Caco-2 (cell line): Measurements from ENCODE around the gene FER. TPM values are rescaled to one million over a fixed set of nuclear protein-coding genes. Genes with fewer than 3 reads are reported as not detected.
"Not testable (repeated sequence)": the region's sequence is repeated elsewhere in the genome, so short reads cannot be mapped to it uniquely, and the experiment has no call there.

ENCODE experiments used
- BruUV-seq: library from RNA; stranded (reverse); fragments of 400-500 nt; replicated peaks from 2 replicates; lab custom pipeline; 2021; lab: Mats Ljungman, UMichigan
- CTCF ChIA-PET: fragments of 300-600 bp; sonication (Branson Sonifier 250); formaldehyde crosslinking; loops from one replicate; lab custom pipeline; 2022; ENCODE audit warnings: antibody characterized with exemption; lab: Charles Lee
- POLR2A ChIA-PET: fragments of 300-600 bp; sonication (Branson Sonifier 250); formaldehyde crosslinking; loops from one replicate; lab custom pipeline; 2022; ENCODE audit warnings: antibody characterized with exemption; lab: Charles Lee
- DNase-seq, 2 experiments: peaks; one replicate each; pipeline versions ENCODE4 v3.0.0 to v3.0.0-alpha.2; 2020 to 2022
- H3K27me3 ChIP-seq: replicated peaks from 2 replicates; pipeline ENCODE4 v1.6.0; 2011; ENCODE audit warnings: low read length; ENCODE audit not compliant: control insufficient read depth, insufficient read depth
- H3K36me3 ChIP-seq: 2 replicates; pipeline ENCODE4 v1.5.1; 2011; ENCODE audit warnings: low read length; ENCODE audit not compliant: control insufficient read depth, insufficient read depth
- H3K4me1 ChIP-seq: fragments of 250-450 bp; sonication (Bioruptor Pico); 2 replicates; pipeline ENCODE4 v1.5.1; 2020; ENCODE audit warnings: mild to moderate bottlenecking
- H3K4me3 ChIP-seq: 2 replicates; pipeline ENCODE4 v1.5.1; 2011; ENCODE audit warnings: low read depth, mild to moderate bottlenecking, control low read depth, low read length
- H3K9me3 ChIP-seq: fragments of 250-450 bp; sonication (Bioruptor Pico); 2 replicates; pipeline ENCODE4 v1.5.1; 2020; ENCODE audit warnings: mild to moderate bottlenecking, moderate library complexity
- H3K27ac Mint-ChIP-seq: one replicate; pipeline ENCODE4 v1.8.0; 2022; ENCODE audit warnings: mixed read lengths; ENCODE audit not compliant: unreplicated experiment
- H3K27me3 Mint-ChIP-seq: one replicate; pipeline ENCODE4 v1.8.0; 2022; ENCODE audit warnings: mixed read lengths; ENCODE audit not compliant: insufficient read depth, unreplicated experiment
- H3K36me3 Mint-ChIP-seq: one replicate; pipeline ENCODE4 v1.8.0; 2022; ENCODE audit warnings: mild to moderate bottlenecking, mixed read lengths; ENCODE audit not compliant: insufficient read depth, unreplicated experiment
- H3K4me1 Mint-ChIP-seq: one replicate; pipeline ENCODE4 v1.8.0; 2022; ENCODE audit warnings: low read depth, mixed read lengths; ENCODE audit not compliant: unreplicated experiment
- H3K4me3 Mint-ChIP-seq: one replicate; pipeline ENCODE4 v1.8.0; 2022; ENCODE audit warnings: mild to moderate bottlenecking, moderate library complexity, mixed read lengths; ENCODE audit not compliant: unreplicated experiment
- H3K9me3 Mint-ChIP-seq: one replicate; pipeline ENCODE4 v1.8.0; 2022; ENCODE audit warnings: mixed read lengths; ENCODE audit not compliant: unreplicated experiment
- intact Hi-C: fragments of 100-400 bp; cut with micrococcal nuclease; formaldehyde crosslinking; loops from one replicate; pipeline ENCODE4 v1.10.0; 2022; ENCODE audit not compliant: unreplicated experiment
- total RNA-seq: library from RNA; stranded (reverse); gene quantifications from 2 replicates; pipeline ENCODE4 v1.2.3, GENCODE V29; 2022
- TF ChIP-seq, protein P1 (sequence below), 2 experiments: fragments of 200-600 bp in 1 of 2; IDR thresholded peaks; 1 replicate in 1 of 2; 2 replicates in 1 of 2; pipeline versions ENCODE4 v1.5.1 to v1.8.0; 2011 to 2022; ENCODE audit warnings: antibody characterized with exemption in 1 of 2, control low read depth in 1 of 2, inconsistent platforms in 1 of 2, low read depth in 1 of 2, low read length in 1 of 2, mild to moderate bottlenecking in 1 of 2, moderate library complexity in 1 of 2; ENCODE audit not compliant: insufficient read depth in 1 of 2, severe bottlenecking in 1 of 2, unreplicated experiment in 1 of 2

Gene FER
- total RNA-seq, 1 experiment from 2014 or later, result 43.1 TPM

DNA sequence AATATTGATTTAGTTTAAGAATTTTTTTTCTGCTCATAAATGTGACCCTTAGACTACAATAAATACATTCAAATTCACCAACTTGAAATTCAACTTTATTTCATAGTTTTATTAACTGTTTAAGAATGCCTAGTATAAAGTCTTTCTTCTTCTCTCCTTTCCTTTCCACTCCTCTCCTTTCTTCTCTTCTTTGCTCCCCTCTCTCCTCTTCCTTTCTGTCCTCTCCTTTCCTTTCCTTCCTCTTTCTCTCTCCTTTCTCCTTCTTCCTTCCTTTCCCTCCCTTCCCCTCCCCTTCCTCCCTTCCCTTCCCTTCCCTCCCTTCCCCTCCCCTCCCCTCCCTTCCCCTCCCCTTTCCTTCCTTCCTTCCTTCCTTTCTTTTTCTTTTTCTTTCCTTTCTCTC lies 150.6 kb downstream of the FER start:
- BruUV-seq, result no TSS peak
- no peak overlapping the region for H3K4me3 ChIP-seq
- ChIA-PET POLR2A (no interaction called here), CTCF (no interaction called here)
- no peak for DNase-seq
- H3K9me3 ChIP-seq, result no peaks in the 10 kb centered on the region
- no peaks in the 10 kb centered on the region for H3K27me3 Mint-ChIP-seq
- no peak overlapping the region for H3K27ac Mint-ChIP-seq
- no peaks in the 10 kb centered on the region for H3K4me1 ChIP-seq
- TF ChIP-seq, protein P1, sequence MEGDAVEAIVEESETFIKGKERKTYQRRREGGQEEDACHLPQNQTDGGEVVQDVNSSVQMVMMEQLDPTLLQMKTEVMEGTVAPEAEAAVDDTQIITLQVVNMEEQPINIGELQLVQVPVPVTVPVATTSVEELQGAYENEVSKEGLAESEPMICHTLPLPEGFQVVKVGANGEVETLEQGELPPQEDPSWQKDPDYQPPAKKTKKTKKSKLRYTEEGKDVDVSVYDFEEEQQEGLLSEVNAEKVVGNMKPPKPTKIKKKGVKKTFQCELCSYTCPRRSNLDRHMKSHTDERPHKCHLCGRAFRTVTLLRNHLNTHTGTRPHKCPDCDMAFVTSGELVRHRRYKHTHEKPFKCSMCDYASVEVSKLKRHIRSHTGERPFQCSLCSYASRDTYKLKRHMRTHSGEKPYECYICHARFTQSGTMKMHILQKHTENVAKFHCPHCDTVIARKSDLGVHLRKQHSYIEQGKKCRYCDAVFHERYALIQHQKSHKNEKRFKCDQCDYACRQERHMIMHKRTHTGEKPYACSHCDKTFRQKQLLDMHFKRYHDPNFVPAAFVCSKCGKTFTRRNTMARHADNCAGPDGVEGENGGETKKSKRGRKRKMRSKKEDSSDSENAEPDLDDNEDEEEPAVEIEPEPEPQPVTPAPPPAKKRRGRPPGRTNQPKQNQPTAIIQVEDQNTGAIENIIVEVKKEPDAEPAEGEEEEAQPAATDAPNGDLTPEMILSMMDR (IDR thresholded peaks at IDR 0.05; ENCODE audit: insufficient read depth in 1 of 2, low read depth in 1 of 2, low read length in 1 of 2, severe bottlenecking in 1 of 2, unreplicated experiment in 1 of 2), result no peak
- H3K36me3 ChIP-seq, result no peaks in the 10 kb centered on the region
- H3K36me3 Mint-ChIP-seq, result peaks cover 9% of the 10 kb centered on the region
- H3K4me1 Mint-ChIP-seq, result peaks cover 21% of the 10 kb centered on the region
- H3K27me3 ChIP-seq, result no peaks in the 10 kb centered on the region
- H3K4me3 Mint-ChIP-seq, result no peak overlapping the region
- intact Hi-C loops, result no loop called here
- no peaks in the 10 kb centered on the region for H3K9me3 Mint-ChIP-seq

DNA sequence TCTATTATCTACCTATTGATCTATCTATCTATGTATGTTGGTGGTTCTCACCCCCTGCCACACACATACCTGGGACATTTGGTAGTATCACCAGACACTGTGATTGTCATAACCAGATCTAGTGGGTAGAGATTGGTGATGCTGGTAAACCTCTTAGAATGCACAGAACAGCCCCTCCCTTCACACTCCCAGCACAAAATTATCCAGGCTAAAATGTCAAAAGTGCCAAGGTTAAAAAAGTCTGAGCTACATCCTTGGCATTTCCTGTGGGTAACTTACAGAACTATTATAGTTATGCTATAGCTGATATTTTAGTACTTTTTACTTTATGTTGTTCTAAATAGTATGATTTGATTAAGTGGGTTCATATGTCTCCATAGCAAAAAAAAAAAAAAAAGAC lies 151.0 kb downstream of the FER start:
- intact Hi-C loops, result no loop called here
- Mint-ChIP-seq H3K36me3 (peaks cover 5% of the 10 kb centered on the region), H3K4me1 (peaks cover 21% of the 10 kb centered on the region), H3K27me3 (no peaks in the 10 kb centered on the region), H3K4me3 (no peak overlapping the region), H3K9me3 (no peaks in the 10 kb centered on the region), H3K27ac (no peak overlapping the region)
- no peaks in the 10 kb centered on the region for H3K9me3 ChIP-seq
- POLR2A ChIA-PET, result no interaction called here
- H3K4me3 ChIP-seq, result no peak overlapping the region
- no peaks in the 10 kb centered on the region for H3K27me3 ChIP-seq
- no peaks in the 10 kb centered on the region for H3K36me3 ChIP-seq
- no TSS peak for BruUV-seq
- DNase-seq, result no peak
- CTCF ChIA-PET, result no interaction called here
- TF ChIP-seq, protein P1 (IDR thresholded peaks at IDR 0.05; ENCODE audit: insufficient read depth in 1 of 2, low read depth in 1 of 2, low read length in 1 of 2, severe bottlenecking in 1 of 2, unreplicated experiment in 1 of 2), result no peak
- no peaks in the 10 kb centered on the region for H3K4me1 ChIP-seq

DNA sequence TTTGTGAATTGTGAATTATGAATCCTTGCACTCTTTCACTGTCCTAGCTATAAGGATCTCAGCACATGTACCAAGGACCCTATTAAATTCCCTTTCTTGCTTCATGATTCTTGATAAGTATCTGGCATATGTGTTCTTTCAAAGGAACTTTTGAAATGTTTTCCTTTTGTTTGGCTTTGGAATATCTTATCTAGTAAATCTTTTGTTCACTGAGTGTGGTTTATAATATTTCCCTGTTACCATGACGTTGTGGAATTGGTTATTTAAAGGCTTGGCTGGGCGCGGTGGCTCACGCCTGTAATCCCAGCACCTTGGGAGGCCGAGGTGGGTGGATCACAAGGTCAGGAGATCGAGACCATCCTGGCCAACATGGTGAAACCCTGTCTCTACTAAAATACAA lies 151.5 kb downstream of the FER start:
- H3K27ac Mint-ChIP-seq, H3K4me1 ChIP-seq, H3K4me3 ChIP-seq, intact Hi-C loops, H3K9me3 Mint-ChIP-seq, H3K4me3 Mint-ChIP-seq, H3K36me3 ChIP-seq, H3K36me3 Mint-ChIP-seq, H3K27me3 Mint-ChIP-seq, H3K27me3 ChIP-seq, BruUV-seq, POLR2A ChIA-PET, DNase-seq, H3K9me3 ChIP-seq: not testable (repeated sequence)
- H3K4me1 Mint-ChIP-seq, result peaks cover 21% of the 10 kb centered on the region
- CTCF ChIA-PET, result interaction anchor here (0.7 kb wide), 1 partner anchor 627 kb away, joined by 3 read pairs; no protein-coding TSS in a partner anchor

DNA sequence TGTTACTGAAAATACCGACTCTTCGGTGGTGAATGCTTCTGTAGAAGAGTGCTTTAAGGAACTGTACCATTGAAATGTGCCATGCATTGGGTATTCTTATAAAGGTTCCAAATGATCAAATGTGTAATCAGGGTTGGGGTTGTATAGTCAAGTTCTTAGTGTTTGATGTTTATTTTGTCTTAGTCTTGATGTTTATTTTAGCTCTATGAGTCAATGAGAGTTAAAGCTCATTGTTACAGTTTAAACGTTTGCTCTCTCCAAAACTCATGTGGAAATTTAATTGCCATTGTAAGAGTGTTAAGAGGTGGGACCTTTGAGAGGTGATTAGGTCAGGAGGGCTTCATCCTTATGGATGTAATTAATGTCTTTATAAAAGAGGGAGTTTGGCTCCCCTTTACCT lies 153.0 kb downstream of the FER start:
- intact Hi-C loops, result no loop called here
- BruUV-seq, result no TSS peak

More for the DNA sequence above, 153.0 kb downstream of the FER start:
- no peak for DNase-seq
- no peaks in the 10 kb centered on the region for H3K27me3 Mint-ChIP-seq
- POLR2A ChIA-PET, result interaction anchor here (0.5 kb wide), 1 partner anchor 517 kb away, joined by 3 read pairs; no protein-coding TSS in a partner anchor
- H3K27ac Mint-ChIP-seq, result no peak overlapping the region
- CTCF ChIA-PET, result no interaction called here
- Histone ChIP-seq H3K27me3 (no peaks in the 10 kb centered on the region), H3K4me3 (no peak overlapping the region), H3K4me1 (no peaks in the 10 kb centered on the region), H3K9me3 (no peaks in the 10 kb centered on the region), H3K36me3 (no peaks in the 10 kb centered on the region)
- TF ChIP-seq, protein P1 (IDR thresholded peaks at IDR 0.05; ENCODE audit: insufficient read depth in 1 of 2, low read depth in 1 of 2, low read length in 1 of 2, severe bottlenecking in 1 of 2, unreplicated experiment in 1 of 2), result no peak
- no peaks in the 10 kb centered on the region for H3K36me3 Mint-ChIP-seq
- H3K4me3 Mint-ChIP-seq, result no peak overlapping the region
- no peaks in the 10 kb centered on the region for H3K9me3 Mint-ChIP-seq
- peaks cover 21% of the 10 kb centered on the region for H3K4me1 Mint-ChIP-seq
